Stimulated activated CD4-positive, alpha-beta T cell treated with anti-CD3 and anti-CD28 coated beads, Interleukin-15, amount 100 ng/mL, for 24 hours (primary cell): Measurements from ENCODE around the gene NOL9.
"Not testable (repeated sequence)": the region's sequence is repeated elsewhere in the genome, so short reads cannot be mapped to it uniquely, and the experiment has no call there.

Experiments used
- DNase-seq: peaks from one replicate; pipeline ENCODE4 v3.0.0-alpha.2; 2020

The NOL9 gene

DNA sequence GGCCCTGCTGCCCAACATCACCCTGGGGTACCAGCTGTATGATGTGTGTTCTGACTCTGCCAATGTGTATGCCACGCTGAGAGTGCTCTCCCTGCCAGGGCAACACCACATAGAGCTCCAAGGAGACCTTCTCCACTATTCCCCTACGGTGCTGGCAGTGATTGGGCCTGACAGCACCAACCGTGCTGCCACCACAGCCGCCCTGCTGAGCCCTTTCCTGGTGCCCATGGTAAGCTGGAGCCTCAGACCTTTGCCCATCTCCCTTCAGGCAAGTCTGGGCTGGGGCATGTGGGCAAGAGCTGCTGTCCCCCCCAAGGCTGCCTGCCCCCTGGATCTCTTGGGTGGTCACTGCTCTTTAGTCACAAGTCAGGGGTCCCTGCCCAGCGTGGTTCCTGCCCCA lies 16.7 kb upstream of the NOL9 start:
- no peak for DNase-seq

DNA sequence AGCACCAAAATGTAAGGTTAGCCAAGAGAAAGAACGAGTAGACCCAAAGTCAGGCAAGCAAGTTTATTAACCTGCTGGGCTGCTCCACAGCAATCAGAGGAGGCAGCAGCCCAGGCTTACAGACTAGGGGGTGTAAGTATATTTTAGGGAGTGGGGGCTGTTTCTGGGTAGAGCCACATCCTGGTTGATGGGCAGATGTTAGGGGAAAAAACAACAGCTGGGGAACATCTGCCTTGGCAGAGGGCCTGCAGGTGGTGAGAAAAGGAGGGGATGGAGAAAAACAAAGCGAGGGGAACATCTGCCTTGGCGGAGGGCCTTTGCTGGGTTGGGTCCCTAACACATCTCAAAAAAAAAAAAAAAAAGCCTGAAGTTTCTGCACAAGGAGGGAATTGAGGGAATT lies 15.8 kb upstream of the NOL9 start:
- no peak for DNase-seq

DNA sequence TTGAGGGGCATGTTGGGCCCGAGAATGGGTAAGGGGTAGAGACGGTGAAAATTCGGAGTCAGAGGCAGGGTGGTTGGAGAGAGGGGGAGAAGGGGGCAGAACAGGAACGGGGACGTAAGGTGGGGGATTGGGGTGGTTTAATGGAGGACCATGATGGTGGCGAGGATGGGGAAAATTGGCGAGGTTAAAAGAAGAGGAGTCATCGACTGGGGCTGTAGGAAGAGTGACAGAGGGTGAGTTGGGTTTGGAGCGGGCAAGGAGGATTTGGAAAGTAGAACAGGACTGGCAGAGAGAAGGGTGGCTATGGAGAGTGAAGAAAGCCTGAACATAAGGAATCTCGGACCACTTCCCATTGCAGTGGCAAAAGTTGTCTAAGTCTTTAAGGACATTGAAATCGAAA lies 14.7 kb upstream of the NOL9 start:
- DNase-seq = no peak

- no peak for DNase-seq
Measured at GRCh38 chr1:6560267-6560666, 6.0 kb upstream of the NOL9 start.

GRCh38 chr1:6559161-6559560 lies 4.8 kb upstream of the NOL9 start:
- not testable (repeated sequence) for DNase-seq

DNA sequence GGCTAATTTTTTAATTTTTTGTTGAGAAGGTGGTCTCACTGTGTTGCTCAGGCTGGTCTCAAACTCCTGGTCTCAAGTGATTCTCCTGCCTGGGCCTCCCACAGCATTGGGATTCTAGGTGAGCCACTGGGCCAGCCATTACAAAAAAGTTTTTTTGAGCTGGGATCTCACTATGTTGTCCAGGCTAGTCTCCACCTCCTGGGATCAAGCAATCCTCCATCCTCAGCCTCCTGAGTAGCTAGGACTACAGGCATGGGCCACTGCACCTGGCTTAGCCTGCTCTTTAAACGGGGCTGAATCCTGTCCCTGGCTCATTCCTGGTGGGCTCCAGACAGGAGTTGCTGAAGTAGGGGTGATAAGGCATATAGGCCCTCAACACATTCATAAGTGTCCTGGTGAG lies 3.3 kb upstream of the NOL9 start:
- DNase-seq = no peak

DNA sequence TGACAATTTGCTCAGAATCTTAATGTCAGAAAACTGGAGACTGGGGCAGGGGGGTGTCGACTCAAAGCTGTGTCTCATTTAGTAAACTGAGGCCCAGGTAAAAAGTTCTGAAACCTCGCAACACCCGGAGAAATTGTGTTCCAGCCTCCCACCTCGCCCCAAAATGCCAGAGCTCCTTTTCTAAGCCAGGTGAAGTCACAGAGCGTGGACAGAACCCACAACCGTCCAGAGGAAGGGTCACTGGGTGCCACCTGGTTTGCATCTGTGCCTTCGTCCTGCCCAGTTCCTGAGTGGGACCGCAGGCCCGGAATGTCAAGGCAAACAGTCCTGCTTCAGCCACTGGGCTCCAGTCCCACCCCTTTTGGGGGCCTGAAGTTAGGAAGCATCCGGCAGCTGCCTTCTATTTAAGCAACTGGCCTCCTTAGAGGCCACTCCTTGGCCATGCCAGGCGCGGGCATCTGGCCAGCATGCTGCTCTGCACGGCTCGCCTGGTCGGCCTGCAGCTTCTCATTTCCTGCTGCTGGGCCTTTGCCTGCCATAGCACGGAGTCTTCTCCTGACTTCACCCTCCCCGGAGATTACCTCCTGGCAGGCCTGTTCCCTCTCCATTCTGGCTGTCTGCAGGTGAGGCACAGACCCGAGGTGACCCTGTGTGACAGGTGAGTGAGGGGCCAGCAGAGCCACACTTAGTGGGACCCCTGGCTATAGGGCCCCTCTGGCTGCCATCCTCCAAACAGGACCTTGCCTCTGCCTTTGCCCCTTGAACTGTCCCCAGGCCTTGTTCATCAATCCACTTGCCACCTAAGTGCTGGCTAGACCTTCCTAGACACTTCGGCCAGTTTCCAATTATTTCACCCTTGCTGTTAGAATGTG lies 830 bp upstream of the NOL9 start, which contains the start of gene TAS1R1:
TAS1R1 (plus strand) TSS at position 401 of the 872 bp plus-strand sequence; CDS start at position 468, 67 bp downstream.
- DNase-seq = no peak

GRCh38 chr1:6547301-6547700 lies 7.0 kb downstream of the NOL9 start:
- no peak for DNase-seq

DNA sequence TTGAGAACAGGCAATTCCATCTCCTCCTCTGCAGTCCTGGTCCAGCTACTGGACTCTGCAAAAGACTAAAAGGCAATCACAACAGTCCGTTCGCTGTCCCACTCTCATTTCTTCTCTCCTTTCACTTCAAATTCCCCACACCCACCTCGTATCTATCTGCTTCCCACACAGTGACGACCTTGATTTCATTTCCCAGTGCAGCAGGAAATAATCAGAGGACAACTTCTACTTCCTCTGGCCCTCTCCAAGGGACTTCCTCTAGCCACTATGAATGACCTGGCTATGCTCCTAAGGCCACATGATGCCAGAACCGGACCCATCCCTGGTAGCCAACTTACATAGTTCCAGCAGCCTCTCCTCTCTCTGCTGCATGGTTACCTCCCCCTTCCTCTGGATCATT lies 8.0 kb downstream of the NOL9 start:
- DNase-seq = no peak

DNA sequence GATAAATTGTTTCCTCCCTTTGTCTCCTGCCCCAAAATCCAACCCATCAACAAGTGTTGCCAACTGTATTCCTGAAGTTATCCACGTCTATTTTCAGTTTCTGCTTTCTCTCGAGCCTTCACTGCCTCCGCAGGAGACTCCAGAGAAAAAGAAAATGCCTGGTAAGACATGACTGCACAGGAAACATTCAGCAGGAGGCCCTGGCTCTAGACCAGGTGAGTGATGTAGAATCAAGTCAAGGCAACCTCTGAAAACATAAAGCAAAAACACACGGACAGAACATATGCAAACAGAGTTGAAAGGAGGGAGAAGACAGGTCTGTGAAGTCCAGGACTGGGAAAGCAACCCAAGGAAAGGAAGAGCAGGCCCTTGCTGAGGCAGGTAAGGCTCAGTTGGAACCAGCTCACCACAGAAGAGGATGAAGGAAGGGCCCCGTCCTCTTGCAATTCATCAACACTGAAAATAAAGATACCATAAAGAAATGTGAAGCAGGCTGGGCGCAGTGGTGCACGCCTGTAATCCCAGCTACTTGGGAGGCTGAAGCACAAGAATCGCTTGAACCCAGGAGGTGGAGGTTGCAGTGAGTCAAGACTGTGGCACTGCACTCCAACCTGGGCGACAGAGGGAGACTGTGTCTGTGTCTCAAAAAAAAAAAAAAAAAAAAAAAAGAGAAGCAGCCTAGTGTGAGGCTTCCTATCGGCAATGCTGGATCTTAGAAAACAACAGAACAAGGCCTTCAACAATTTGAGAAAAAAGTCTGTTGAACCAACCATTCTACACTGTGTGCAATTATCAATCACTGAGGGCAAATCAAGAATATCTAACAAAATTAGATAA lies 8.8 kb downstream of the NOL9 start:
- DNase-seq = no peak

DNA sequence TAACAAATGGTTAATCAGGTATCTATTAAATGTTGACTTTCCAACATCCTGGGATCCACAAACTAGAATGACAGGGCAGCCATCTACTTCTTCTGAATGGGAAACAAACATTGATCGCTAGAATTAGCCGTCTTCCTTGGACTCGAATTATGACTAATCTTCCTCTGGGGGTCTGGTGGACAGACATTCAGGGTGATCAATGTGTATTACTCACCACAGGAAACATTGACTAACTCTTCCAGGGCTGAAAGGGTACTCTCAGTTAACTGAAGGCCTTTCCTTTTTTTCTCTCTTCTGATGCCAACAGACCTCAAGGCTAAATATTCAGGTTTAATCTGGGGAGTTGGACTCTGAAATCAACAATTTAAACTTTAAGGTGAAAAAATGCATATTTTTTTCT lies 9.5 kb downstream of the NOL9 start:
- no peak for DNase-seq

GRCh38 chr1:6538956-6539355 lies 15.4 kb downstream of the NOL9 start:
- no peak for DNase-seq

GRCh38 chr1:6536291-6536690 lies 18.0 kb downstream of the NOL9 start:
- no peak for DNase-seq

- no peak for DNase-seq
Measured at GRCh38 chr1:6535214-6535613, 19.1 kb downstream of the NOL9 start.

DNA sequence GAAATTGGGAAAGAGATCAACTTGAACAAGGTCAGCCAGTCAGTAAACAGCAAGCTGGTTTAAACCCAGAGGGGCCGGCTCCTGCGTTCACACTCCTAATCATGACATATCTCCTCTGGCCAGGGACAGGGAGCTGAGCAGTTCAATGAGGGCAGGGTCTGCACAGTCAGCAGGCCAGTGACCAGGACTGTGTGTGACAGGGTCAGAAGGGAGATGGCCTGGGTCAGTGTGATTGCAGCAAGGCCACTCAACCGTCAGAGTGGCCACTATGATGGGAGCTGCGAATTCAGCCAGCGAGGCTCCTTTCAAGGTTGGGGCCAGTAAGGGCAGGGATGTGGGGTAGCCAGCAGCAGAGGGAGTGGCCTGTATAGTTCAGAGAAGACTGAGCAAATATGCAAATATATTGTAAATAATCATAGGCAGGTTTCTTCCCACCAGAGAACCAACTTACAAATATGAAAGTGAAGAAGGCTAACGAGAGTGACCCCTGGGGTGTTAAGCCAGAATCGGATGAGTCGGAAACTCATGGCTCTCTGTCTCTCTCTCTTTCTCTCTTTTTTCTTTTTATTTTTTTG lies 20.0 kb downstream of the NOL9 start:
- DNase-seq = no peak

GRCh38 chr1:6531996-6532395 lies 22.3 kb downstream of the NOL9 start:
- DNase-seq = no peak

- no peak for DNase-seq
Measured at GRCh38 chr1:6530504-6531160, 23.7 kb downstream of the NOL9 start.

GRCh38 chr1:6528492-6528891 lies 25.8 kb downstream of the NOL9 start:
- DNase-seq = no peak

DNA sequence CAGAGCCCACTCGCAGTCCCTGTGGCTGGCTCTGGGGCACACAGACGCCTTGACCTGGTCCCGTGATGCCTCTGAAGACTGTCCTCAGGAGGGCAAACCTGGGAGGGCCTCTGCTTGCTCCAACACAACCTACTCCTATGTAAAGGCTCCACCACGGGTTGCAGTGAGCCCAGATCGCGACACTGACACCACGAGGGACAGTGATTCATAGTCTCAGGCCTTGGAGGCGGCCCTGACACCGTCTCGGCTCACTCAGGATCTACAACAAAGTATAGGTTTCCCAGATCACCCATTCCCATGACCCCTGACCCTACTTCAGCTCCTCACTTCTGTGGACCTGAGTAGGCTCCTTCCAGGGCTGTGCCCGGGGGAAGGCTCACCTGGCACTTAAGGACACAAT lies 28.0 kb downstream of the NOL9 start:
- no peak for DNase-seq

- DNase-seq = no peak
Measured at GRCh38 chr1:6523566-6523965, 30.7 kb downstream of the NOL9 start.

GRCh38 chr1:6521536-6521935 lies 32.8 kb downstream of the NOL9 start:
- DNase-seq = no peak

GRCh38 chr1:6519935-6520671 lies 34.2 kb downstream of the NOL9 start:
- no peak for DNase-seq
